ENCODE data around the gene AGK.
A peak's percentile ranks its signal among the peaks of the same experiment; 100 is the strongest.

The AGK gene, protein sequence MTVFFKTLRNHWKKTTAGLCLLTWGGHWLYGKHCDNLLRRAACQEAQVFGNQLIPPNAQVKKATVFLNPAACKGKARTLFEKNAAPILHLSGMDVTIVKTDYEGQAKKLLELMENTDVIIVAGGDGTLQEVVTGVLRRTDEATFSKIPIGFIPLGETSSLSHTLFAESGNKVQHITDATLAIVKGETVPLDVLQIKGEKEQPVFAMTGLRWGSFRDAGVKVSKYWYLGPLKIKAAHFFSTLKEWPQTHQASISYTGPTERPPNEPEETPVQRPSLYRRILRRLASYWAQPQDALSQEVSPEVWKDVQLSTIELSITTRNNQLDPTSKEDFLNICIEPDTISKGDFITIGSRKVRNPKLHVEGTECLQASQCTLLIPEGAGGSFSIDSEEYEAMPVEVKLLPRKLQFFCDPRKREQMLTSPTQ

DNA sequence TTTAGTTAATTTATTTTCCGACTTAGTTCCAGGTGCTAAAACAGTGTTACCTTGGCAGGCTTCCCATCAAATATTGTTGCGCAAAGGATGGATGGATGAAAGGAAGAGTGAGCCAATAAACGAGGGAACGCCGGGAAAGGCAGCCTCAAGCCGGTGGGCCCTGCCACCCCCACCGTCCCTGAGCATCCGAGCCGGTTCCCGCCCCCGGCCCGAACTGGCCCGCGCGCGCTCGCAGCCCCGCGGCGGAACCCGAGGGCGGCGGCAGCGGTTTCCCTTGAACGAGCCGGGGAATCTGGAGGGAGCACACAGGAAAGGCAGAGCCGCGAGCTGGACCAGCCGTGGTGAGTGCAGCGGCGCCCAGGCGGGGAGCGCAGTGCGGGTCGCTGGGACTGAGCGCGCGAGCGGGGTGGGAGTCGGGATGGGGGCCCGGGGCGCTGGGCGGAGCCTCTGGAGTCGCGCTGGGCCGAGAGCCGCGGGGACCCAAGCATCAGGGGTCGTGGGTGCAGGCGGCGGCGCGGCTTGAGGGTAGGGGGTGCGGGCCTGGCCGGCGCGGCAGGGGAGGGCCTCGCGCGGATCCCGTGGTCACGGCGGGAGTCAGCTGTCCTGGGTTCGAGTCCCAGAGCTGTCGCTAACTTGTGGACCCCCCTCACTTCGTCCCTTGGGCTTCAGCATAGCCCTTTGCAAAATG, at the start of gene AGK:
Gene AGK (plus strand): TSS at position 317 of the 688 bp plus-strand sequence. CDS start 4,057 bp downstream, outside the sequence.
- peak; percentile 75 for DNase-seq (ENCODE audit: low read depth)
- TF ChIP-seq, protein P1, sequence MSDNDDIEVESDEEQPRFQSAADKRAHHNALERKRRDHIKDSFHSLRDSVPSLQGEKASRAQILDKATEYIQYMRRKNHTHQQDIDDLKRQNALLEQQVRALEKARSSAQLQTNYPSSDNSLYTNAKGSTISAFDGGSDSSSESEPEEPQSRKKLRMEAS (IDR thresholded peaks at IDR 0.05; ENCODE audit: low read depth, low read length) = no peak
- TF ChIP-seq POLR2A (IDR thresholded peaks at IDR 0.05; ENCODE audit: extremely low read depth, insufficient read length) (peak; percentile 32), MYC (IDR thresholded peaks at IDR 0.05; ENCODE audit: low read depth, low read length) (no peak)
- TF ChIP-seq, protein P2, sequence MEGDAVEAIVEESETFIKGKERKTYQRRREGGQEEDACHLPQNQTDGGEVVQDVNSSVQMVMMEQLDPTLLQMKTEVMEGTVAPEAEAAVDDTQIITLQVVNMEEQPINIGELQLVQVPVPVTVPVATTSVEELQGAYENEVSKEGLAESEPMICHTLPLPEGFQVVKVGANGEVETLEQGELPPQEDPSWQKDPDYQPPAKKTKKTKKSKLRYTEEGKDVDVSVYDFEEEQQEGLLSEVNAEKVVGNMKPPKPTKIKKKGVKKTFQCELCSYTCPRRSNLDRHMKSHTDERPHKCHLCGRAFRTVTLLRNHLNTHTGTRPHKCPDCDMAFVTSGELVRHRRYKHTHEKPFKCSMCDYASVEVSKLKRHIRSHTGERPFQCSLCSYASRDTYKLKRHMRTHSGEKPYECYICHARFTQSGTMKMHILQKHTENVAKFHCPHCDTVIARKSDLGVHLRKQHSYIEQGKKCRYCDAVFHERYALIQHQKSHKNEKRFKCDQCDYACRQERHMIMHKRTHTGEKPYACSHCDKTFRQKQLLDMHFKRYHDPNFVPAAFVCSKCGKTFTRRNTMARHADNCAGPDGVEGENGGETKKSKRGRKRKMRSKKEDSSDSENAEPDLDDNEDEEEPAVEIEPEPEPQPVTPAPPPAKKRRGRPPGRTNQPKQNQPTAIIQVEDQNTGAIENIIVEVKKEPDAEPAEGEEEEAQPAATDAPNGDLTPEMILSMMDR (IDR thresholded peaks at IDR 0.05; ENCODE audit: low read depth, low read length) = no peak
- peak within 1 kb of the TSS; percentile 80 for H3K4me3 ChIP-seq (ENCODE audit: low read depth, low read length)

DNA sequence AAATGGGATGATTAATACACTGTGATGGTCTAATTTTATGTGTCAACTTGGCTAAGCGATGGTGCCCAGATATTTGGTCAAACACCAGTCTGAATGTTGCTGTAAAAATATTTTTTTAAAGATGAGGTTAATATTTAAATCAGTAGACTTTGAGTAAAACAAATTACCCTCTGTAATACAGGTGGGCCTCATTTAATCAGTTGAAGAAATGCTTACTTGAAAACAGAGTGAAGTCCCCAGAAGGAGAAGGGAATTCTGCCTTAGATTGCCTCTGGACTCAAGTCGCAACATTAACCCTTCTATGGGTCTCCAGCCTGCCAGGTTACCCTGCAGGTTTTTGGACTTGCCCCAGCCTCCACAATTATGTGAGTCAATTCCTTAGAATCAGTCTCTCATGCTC, 49.8 kb upstream of the AGK start:
- TF ChIP-seq, protein P1 (IDR thresholded peaks at IDR 0.05; ENCODE audit: low read depth, low read length) = no peak
- TF ChIP-seq, protein P2 (IDR thresholded peaks at IDR 0.05; ENCODE audit: low read depth, low read length) = no peak
- TF ChIP-seq MYC (IDR thresholded peaks at IDR 0.05; ENCODE audit: low read depth, low read length) = no peak
- TF ChIP-seq POLR2A (IDR thresholded peaks at IDR 0.05; ENCODE audit: extremely low read depth, insufficient read length) = no peak
- no peak for DNase-seq (ENCODE audit: low read depth)
- H3K4me3 ChIP-seq (ENCODE audit: low read depth, low read length) = no peak overlapping the region

DNA sequence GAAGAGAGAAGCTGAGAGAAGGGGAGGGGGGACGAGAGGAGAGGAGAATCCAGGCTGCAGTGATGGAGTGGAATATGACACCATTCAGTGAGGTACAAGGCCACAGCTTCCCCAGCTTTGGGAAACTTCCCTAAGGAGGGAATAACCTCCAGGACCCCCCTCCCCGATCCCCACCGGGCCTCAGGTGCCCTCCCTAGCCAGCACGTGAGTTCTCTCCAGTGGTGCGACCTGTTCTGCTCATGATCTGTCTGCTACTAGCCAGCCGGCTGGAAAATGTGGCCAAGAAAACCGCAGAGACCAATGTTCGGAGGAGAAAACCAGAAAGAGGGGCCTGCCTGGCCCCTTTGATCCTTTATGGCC, 39.9 kb upstream of the AGK start:
- DNase-seq (ENCODE audit: low read depth) = no peak
- no peak overlapping the region for H3K4me3 ChIP-seq (ENCODE audit: low read depth, low read length)
- TF ChIP-seq MYC (IDR thresholded peaks at IDR 0.05; ENCODE audit: low read depth, low read length) (no peak), POLR2A (IDR thresholded peaks at IDR 0.05; ENCODE audit: extremely low read depth, insufficient read length) (no peak)
- TF ChIP-seq, protein P2 (IDR thresholded peaks at IDR 0.05; ENCODE audit: low read depth, low read length) = no peak
- TF ChIP-seq, protein P1 (IDR thresholded peaks at IDR 0.05; ENCODE audit: low read depth, low read length) = no peak

DNA sequence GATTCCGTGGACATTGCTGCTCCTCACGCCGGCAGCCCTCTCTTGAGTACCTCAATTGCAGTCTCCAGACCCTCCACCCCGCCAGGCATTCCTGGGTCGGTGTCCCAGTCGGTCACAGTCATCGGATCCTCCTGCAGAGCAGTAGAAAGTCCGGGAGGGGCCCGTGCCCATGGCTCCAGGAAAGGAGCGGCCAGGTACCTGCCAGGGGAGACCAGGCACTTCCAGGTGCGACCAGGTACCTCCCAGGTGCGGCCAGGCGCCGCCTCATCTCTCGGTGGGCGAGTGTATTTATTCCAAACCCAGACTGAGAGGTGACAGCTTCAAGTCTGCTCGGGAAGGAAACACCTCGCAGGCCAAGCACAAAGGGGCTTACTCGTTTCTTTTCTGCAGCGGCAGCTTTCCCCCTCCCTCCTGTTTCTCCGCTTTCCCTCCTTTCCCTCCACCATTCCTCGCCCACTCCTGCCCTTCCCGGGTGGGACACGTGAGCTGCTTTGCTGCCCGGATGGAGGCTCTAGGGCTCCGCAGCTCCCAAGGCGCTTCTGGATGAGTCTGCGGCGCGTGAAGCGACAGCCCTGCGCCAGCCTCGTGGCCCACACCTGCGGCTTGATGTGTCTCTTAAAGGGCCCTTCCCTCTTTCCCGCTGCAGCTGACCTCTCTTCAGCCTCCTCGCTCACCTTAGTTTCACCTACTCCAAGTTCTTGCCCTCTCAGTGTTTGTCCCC, 39.4 kb upstream of the AGK start:
- H3K4me3 ChIP-seq (ENCODE audit: low read depth, low read length) = no peak overlapping the region
- DNase-seq (ENCODE audit: low read depth) = no peak
- TF ChIP-seq MYC (IDR thresholded peaks at IDR 0.05; ENCODE audit: low read depth, low read length) = no peak
- TF ChIP-seq, protein P1 (IDR thresholded peaks at IDR 0.05; ENCODE audit: low read depth, low read length) = no peak
- TF ChIP-seq POLR2A (IDR thresholded peaks at IDR 0.05; ENCODE audit: extremely low read depth, insufficient read length) = no peak
- TF ChIP-seq, protein P2 (IDR thresholded peaks at IDR 0.05; ENCODE audit: low read depth, low read length) = no peak

DNA sequence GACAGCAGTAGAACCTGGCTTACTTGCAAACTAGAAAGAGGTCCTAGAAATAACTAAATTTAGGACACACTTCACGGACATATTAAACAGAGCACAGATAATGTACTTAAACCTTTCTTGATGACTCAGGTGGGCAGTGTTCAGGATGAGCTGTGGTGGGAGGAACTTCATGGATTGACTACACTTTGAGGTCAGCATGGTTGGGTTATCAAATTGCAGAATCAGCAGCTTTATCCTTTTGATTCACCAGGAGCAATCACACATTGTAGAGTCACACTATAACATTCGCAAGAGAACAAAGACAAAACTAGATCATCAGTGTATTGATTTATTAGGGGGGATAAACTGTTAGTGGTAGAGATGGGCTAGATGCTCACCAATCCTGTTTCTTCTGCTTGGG, 38.6 kb upstream of the AGK start:
- no peak overlapping the region for H3K4me3 ChIP-seq (ENCODE audit: low read depth, low read length)
- no peak for DNase-seq (ENCODE audit: low read depth)
- no peak for TF ChIP-seq MYC (IDR thresholded peaks at IDR 0.05; ENCODE audit: low read depth, low read length)
- TF ChIP-seq, protein P1 (IDR thresholded peaks at IDR 0.05; ENCODE audit: low read depth, low read length) = no peak
- TF ChIP-seq, protein P2 (IDR thresholded peaks at IDR 0.05; ENCODE audit: low read depth, low read length) = no peak
- TF ChIP-seq POLR2A (IDR thresholded peaks at IDR 0.05; ENCODE audit: extremely low read depth, insufficient read length) = no peak
